PC-9 (cell line): Measurements from ENCODE around the gene NOTO. TPM values are rescaled to one million over a fixed set of nuclear protein-coding genes. Genes with fewer than 3 reads are reported as not detected.

ENCODE experiments used
- BruUV-seq: library from RNA; stranded (reverse); fragments of 400-500 nt; replicated peaks from 2 replicates; lab custom pipeline; 2021; lab: Mats Ljungman, UMichigan
- CTCF ChIA-PET: fragments of 300-600 bp; sonication (Branson Sonifier 250); formaldehyde crosslinking; loops from one replicate; lab custom pipeline; 2022; ENCODE audit warnings: antibody characterized with exemption; lab: Charles Lee
- POLR2A ChIA-PET: fragments of 300-600 bp; sonication (Branson Sonifier 250); formaldehyde crosslinking; loops from one replicate; lab custom pipeline; 2022; ENCODE audit warnings: antibody characterized with exemption; ENCODE audit not compliant: unreplicated experiment; lab: Charles Lee
- DNase-seq, 2 experiments: peaks; one replicate each; pipeline versions ENCODE4 v3.0.0 to v3.0.0-alpha.2; 2015 to 2022; ENCODE audit warnings: mixed read lengths in 1 of 2
- H2AFZ ChIP-seq: fragments of 200-600 bp; sonication (generic); 2 replicates; pipeline ENCODE4 v1.8.1; 2017; ENCODE audit warnings: antibody characterized with exemption
- H3F3A ChIP-seq: fragments of 200-600 bp; sonication (generic); 2 replicates; pipeline ENCODE4 v1.8.1; 2017; ENCODE audit warnings: antibody characterized with exemption, mild to moderate bottlenecking, low read depth; ENCODE audit not compliant: insufficient read depth
- H3K27ac ChIP-seq: fragments of 200-600 bp; sonication (generic); 2 replicates; pipeline ENCODE4 v1.6.1; 2016; ENCODE audit warnings: mixed run types
- H3K27me3 ChIP-seq: fragments of 200-600 bp; sonication (generic); 2 replicates; pipeline ENCODE4 v1.6.1; 2016; ENCODE audit warnings: low read depth, mixed run types; ENCODE audit not compliant: insufficient read depth
- H3K36me3 ChIP-seq: fragments of 200-600 bp; sonication (generic); 2 replicates; pipeline ENCODE4 v1.6.1; 2016; ENCODE audit warnings: low read depth, mixed run types
- H3K4me1 ChIP-seq: fragments of 200-600 bp; sonication (generic); replicated peaks from 2 replicates; pipeline ENCODE4 v1.6.1; 2016; ENCODE audit warnings: mixed run types; ENCODE audit not compliant: insufficient read depth
- H3K4me2 ChIP-seq: fragments of 200-600 bp; sonication (generic); 2 replicates; pipeline ENCODE4 v1.6.1; 2017; ENCODE audit warnings: mixed run types
- H3K4me3 ChIP-seq: fragments of 200-600 bp; sonication (generic); 2 replicates; pipeline ENCODE4 v1.6.1; 2016; ENCODE audit warnings: mixed run types
- H3K79me2 ChIP-seq: fragments of 200-600 bp; sonication (generic); 2 replicates; pipeline ENCODE4 v1.6.1; 2017; ENCODE audit warnings: low read depth, mixed run types
- H3K9me2 ChIP-seq: fragments of 200-600 bp; sonication (generic); 2 replicates; pipeline ENCODE4 v1.8.1; 2017; ENCODE audit warnings: mild to moderate bottlenecking; ENCODE audit not compliant: insufficient read depth
- H3K9me3 ChIP-seq: fragments of 200-600 bp; sonication (generic); 2 replicates; pipeline ENCODE4 v1.8.1; 2016; ENCODE audit warnings: low read depth; ENCODE audit not compliant: insufficient read depth
- H4K20me1 ChIP-seq: fragments of 200-600 bp; sonication (generic); 2 replicates; pipeline ENCODE4 v1.8.1; 2017; ENCODE audit not compliant: insufficient read depth
- CTCF ChIP-seq: fragments of 200-600 bp; sonication (generic); conservative IDR thresholded peaks from 2 replicates; pipeline ENCODE4 v1.6.1; 2017; ENCODE audit warnings: mixed run types, antibody characterized with exemption, mild to moderate bottlenecking, moderate library complexity
- EZH2 ChIP-seq: fragments of 200-600 bp; sonication (generic); IDR thresholded peaks from 2 replicates; pipeline ENCODE4 v1.8.0; 2017; ENCODE audit warnings: antibody characterized with exemption, low read depth
- intact Hi-C: fragments of 100-400 bp; cut with micrococcal nuclease; formaldehyde crosslinking; loops from one replicate; pipeline ENCODE4 v1.10.0; 2022; ENCODE audit not compliant: unreplicated experiment
- total RNA-seq: library from RNA; stranded (reverse); gene quantifications from 2 replicates; pipeline ENCODE4 v1.2.3, GENCODE V29; 2021

The NOTO gene
- total RNA-seq, 1 experiment from 2014 or later: not detected

DNA sequence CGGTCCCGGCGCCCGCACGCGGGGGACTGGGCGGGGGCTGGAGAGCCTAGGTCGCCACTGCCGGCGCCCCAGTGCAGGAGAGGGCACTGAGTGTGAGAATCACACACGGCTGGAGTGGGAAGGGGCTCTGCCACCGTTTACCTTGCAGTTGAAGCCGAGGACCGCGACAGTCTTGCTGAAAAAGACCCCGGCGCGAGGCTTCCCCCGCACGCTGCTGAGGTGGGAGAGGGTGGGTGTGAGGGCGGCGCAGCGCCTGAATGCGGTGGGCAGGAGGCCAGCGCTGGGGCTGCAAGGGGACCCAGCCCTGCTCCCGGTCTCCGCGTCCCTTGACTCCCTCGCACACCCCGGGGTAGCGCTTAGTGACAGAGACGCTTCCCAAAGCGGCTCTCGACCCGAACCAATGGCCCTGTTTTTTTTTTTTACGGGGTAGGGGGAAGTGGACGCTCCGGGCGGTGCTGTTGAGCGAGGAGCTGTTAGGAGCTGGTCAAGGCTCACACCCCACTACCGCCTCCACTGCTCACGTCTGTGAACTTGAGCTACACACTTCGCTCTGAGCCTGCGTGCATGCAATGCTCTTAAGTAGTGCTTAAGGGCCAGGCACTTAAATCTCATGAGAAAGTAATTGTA, 794 bp downstream of the NOTO start:
- H3K9me2 ChIP-seq: no peaks in the 10 kb centered on the region
- H3K9me3 ChIP-seq: no peaks in the 10 kb centered on the region
- TF ChIP-seq EZH2 (no peak), CTCF (no peak)
- H3K36me3 ChIP-seq: no peaks in the 10 kb centered on the region
- H3K4me3 ChIP-seq: no peak overlapping the region
- H2AFZ ChIP-seq: no peak overlapping the region
- DNase-seq: no peak
- 0 out of 2 replicates have a peak, but pooled peaks cover 11% of the 10 kb centered on the region for H3K27me3 ChIP-seq
- no peaks in the 10 kb centered on the region for H4K20me1 ChIP-seq
- ChIA-PET CTCF (no interaction called here), POLR2A (interaction anchor here (0.5 kb wide), 1 partner anchor 21 kb away, joined by 5 read pairs; no protein-coding TSS in a partner anchor)
- H3K4me1 ChIP-seq: peaks cover 5% of the 10 kb centered on the region; the same call in 1 of the 2 replicates
- no peak overlapping the region for H3K4me2 ChIP-seq
- H3K79me2 ChIP-seq: no peaks in the 10 kb centered on the region
- no peak overlapping the region for H3K27ac ChIP-seq
- intact Hi-C loops: no loop called here
- BruUV-seq: no TSS peak
- H3F3A ChIP-seq: peaks cover 5% of the 10 kb centered on the region; the same call in 1 of the 2 replicates

DNA sequence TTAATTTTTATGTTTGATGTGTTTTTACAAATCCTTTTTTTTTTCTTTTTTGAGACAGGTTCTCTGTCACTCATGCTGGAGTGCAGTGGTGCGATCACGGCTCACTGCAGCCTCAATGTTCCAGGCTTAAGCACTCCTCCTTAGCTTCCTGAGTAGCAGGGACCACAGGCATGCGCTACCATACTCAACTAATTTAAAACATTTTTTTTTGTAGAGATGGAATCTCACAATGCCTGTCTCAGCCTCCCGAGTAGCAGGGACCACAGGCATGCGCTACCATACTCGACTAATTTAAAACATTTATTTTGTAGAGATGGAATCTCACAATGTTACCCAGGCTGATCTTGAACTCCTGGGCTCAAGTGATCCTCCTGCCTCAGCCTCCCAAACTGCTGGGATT, 3.2 kb downstream of the NOTO start:
- BruUV-seq: no TSS peak
- Histone ChIP-seq H3K4me2 (no peak overlapping the region), H3K9me2 (no peaks in the 10 kb centered on the region)

GRCh38 chr2:73208258-73208657, 5.9 kb downstream of the NOTO start:
- no peaks in the 10 kb centered on the region for H3K27me3 ChIP-seq
- CTCF ChIA-PET: interaction anchor here (0.7 kb wide), 1 partner anchor 116 kb away, joined by 16 read pairs; no protein-coding TSS in a partner anchor
- no peaks in the 10 kb centered on the region for H4K20me1 ChIP-seq
- TF ChIP-seq EZH2: no peak
- TF ChIP-seq CTCF: no peak
- no peak overlapping the region for H3K4me3 ChIP-seq
- H3K9me3 ChIP-seq: no peaks in the 10 kb centered on the region
- H3F3A ChIP-seq: peaks cover 6% of the 10 kb centered on the region
- BruUV-seq: no TSS peak
- peaks cover 5% of the 10 kb centered on the region; the same call in 1 of the 2 replicates for H3K4me1 ChIP-seq
- no peak overlapping the region for H3K27ac ChIP-seq
- no peak overlapping the region for H3K4me2 ChIP-seq
- no peaks in the 10 kb centered on the region for H3K36me3 ChIP-seq
- H3K9me2 ChIP-seq: no peaks in the 10 kb centered on the region
- no peak for DNase-seq
- intact Hi-C loops: no loop called here
- H2AFZ ChIP-seq: no peak overlapping the region
- no peaks in the 10 kb centered on the region for H3K79me2 ChIP-seq
- POLR2A ChIA-PET: no interaction called here

More for the DNA sequence above, 3.2 kb downstream of the NOTO start:
- Histone ChIP-seq H3K27me3 (no peaks in the 10 kb centered on the region), H3F3A (peaks cover 5% of the 10 kb centered on the region; the same call in 1 of the 2 replicates), H3K79me2 (no peaks in the 10 kb centered on the region), H3K36me3 (no peaks in the 10 kb centered on the region), H3K9me3 (no peaks in the 10 kb centered on the region), H4K20me1 (no peaks in the 10 kb centered on the region), H3K27ac (no peak overlapping the region), H3K4me1 (peaks cover 5% of the 10 kb centered on the region; the same call in 1 of the 2 replicates), H3K4me3 (no peak overlapping the region), H2AFZ (no peak overlapping the region)
- TF ChIP-seq EZH2 (no peak), CTCF (no peak)
- ChIA-PET CTCF (no interaction called here), POLR2A (no interaction called here)
- no peak for DNase-seq
- intact Hi-C loops: no loop called here
